ENCODE measurements around the gene KRT222.
A peak's percentile ranks its signal among the peaks of the same experiment; 100 is the strongest.

The KRT222 gene

DNA sequence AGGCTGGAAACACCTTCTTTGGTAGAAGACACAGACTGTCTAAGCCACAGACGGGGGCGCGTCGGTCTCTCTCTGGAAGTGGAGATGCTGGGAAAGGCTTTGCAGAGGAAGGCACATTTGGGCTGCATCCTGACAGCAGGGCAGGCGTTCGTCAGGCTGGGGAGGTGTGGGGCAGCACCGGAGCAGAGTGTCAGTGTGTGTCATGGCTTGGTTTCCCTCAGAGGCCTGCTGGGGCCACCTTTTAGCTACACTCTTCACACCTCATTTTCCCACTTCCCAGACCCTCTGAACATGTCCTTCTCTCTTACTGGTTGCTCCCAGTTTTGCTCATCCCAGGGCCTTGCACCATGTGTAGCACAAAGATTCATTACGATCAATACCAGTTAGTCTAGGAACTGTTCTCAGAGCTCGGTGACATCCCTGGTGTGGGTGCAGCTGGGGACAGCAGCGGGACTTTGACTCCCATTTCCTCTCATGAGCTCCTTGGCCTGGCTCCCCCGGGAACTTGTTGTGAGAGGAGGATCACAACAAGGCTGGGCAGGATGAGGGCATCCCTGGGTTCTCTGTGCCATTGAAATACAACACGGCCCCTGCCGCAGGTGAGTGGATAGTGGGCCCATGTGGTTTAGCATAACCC, 50.4 kb downstream of the KRT222 start:
- no peak for DNase-seq

DNA sequence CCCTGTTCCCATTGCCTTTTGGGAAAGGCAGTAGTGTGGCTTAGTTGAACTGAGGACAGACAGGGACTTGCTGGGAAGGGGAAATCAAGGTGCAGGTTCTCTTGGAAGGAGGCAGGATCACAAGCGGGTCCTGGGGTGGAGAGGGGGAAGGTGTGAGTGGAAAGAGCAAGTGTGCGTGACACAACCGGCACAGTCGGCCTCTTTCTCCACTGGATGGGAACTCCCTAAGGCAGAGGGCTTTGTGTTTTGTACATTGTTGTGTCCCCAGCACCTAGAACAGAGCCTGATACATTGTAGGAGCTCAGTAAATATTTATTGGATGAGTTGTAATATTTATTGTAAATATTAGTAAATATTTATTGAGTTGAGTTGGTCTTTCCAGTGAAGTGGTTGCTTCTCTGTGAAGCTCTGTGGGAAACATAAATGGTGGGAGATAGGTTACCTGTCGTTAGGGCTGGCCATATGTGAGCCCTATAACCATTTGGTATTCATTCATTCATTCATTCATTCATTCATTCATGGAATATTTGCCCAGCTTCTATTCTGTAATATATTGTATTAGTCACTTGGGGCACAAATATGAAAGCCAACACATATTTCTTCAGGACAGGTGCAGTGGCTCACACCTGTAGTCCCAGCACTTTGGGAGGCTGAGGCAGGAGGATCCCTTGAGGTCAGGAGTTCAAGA, 51.4 kb downstream of the KRT222 start:
- DNase-seq: no peak

- no peak for DNase-seq
These were observed 52.3 kb downstream of the KRT222 start for GRCh38 chr17:40612599-40613244.

DNA sequence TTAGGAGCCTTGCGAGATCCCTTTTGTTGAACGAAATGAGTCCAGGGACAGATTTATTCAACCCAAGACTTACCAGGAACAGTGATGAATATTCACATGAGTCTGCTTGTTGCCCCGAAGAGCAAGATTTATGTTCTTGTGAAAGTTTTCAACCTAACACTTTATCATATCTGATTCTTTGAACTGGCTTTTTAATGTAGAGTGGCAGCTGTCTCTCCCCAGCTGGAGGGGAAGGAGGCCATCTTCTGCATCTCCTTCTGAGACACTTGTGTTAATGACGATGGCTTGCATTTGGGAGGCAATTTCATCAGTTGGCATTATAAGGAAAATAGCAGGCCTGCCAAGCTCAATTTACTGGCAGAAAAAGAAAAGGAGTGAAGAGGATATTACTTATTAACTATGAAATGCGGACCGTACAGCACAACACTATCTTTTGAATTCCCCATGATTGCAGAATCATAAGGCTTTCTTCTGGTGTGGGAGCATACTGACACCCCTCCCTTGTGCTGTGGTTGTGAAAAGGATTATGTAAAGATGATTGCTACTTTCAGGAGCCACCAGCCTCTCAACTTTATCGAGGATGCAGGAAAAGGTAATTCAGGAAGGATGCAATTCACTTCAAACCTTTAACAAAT, 53.0 kb downstream of the KRT222 start:
- DNase-seq: no peak

GRCh38 chr17:40610359-40610758, 54.6 kb downstream of the KRT222 start:
- DNase-seq: no peak

GRCh38 chr17:40608061-40608581, 56.9 kb downstream of the KRT222 start:
- DNase-seq: no peak

DNA sequence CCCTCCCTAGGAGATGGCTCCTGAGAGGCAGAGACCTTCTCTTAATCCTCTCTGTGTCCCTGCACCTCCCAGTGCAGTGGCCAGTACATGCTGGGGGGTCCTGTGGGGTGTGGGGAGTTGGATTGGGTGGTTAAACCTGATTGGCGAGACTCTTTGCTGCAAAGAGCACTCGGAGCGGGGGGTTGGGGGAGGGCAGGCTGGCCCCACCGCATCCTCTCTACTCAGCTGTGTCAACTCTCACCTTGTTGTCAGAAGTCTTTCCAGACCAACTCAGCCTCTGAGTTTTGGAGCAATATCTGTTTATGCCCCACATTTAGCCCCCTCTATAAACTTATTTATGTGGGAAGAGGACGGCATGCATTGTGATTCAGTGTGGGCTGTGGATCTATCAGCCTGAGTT, 57.3 kb downstream of the KRT222 start:
- peak in 1 of 3 experiments; percentile 12 for DNase-seq

DNA sequence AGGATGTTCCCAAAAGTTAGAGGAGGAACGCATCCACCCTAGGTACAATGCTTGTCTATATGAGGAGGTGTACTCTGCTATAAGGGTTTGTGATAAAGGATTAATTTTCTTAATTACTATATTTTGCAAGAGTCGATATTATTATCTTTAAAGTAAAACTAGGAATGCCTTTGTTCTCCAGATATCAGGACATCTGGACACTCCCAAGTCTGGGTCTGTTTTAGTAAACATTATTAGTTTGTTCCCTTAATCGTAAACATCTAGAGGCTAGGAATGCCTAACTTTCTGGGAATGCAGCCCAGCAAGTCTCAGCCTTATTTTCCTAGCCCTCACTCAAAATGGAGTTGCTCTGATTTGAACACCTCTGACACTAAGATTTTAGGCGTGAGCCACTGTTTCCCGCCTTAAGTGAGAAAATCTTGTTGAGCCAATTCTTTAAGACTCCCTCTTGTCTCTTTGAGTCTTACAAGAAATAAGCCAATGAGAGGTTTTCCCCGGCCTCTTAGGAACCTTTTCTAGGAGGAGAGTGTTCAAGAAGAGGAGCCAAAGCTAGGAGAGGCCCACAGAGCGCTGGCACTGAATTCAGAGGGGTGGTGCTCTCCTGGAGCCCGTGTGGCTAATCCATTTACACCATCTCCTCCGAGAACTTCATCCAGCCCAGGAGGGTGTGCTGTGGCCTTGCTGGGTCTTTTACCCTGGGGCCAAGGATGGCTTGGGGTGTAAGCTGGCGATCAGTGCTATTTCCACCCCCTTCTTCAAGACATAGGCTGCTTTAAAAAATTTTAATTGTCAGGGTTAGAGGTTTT, 58.2 kb downstream of the KRT222 start:
- no peak for DNase-seq

GRCh38 chr17:40605306-40605705, 59.7 kb downstream of the KRT222 start:
- no peak for DNase-seq
